BLaER1 treated with 17β-estradiol and CSF1 and Interleukin-3, amounts not matched to agents 10 nM and 100 nM (cell line): ENCODE measurements around the gene CLIC2.
"Not testable (repeated sequence)": the region's sequence is repeated elsewhere in the genome, so short reads cannot be mapped to it uniquely, and the experiment has no call there.

Experiments used
- H3K27ac ChIP-seq, 11 experiments: shearing (Covaris generic); formaldehyde crosslinking; 2 replicates each; pipeline ENCODE4 v1.8.1; 2022
- H3K27me3 ChIP-seq, 11 experiments: shearing (Covaris generic); formaldehyde crosslinking; 2 replicates each; pipeline ENCODE4 v1.8.1; 2022
- H3K36me3 ChIP-seq, 11 experiments: shearing (Covaris generic); formaldehyde crosslinking; 2 replicates each; pipeline ENCODE4 v1.8.1; 2022
- H3K4me1 ChIP-seq, 10 experiments: shearing (Covaris generic); formaldehyde crosslinking; 2 replicates each; pipeline ENCODE4 v1.8.1; 2022
- H3K4me2 ChIP-seq, 11 experiments: shearing (Covaris generic); formaldehyde crosslinking; 2 replicates each; pipeline ENCODE4 v1.8.1; 2022
- H3K4me3 ChIP-seq, 10 experiments: shearing (Covaris generic); formaldehyde crosslinking; 2 replicates each; pipeline ENCODE4 v1.8.1; 2022
- H3K9ac ChIP-seq, 11 experiments: shearing (Covaris generic); formaldehyde crosslinking; 2 replicates each; pipeline ENCODE4 v1.8.1; 2022
- H3K9me3 ChIP-seq, 11 experiments: shearing (Covaris generic); formaldehyde crosslinking; replicated peaks in 1 of 11; 2 replicates each; pipeline ENCODE4 v1.8.1; 2022
- H4K20me1 ChIP-seq, 11 experiments: shearing (Covaris generic); formaldehyde crosslinking; 2 replicates each; pipeline ENCODE4 v1.8.1; 2022
- Cebpa-rat ChIP-seq, 11 experiments: shearing (Covaris generic); IDR thresholded peaks; 2 replicates each; pipeline ENCODE4 v1.8.1; 2022

CLIC2 gene

DNA sequence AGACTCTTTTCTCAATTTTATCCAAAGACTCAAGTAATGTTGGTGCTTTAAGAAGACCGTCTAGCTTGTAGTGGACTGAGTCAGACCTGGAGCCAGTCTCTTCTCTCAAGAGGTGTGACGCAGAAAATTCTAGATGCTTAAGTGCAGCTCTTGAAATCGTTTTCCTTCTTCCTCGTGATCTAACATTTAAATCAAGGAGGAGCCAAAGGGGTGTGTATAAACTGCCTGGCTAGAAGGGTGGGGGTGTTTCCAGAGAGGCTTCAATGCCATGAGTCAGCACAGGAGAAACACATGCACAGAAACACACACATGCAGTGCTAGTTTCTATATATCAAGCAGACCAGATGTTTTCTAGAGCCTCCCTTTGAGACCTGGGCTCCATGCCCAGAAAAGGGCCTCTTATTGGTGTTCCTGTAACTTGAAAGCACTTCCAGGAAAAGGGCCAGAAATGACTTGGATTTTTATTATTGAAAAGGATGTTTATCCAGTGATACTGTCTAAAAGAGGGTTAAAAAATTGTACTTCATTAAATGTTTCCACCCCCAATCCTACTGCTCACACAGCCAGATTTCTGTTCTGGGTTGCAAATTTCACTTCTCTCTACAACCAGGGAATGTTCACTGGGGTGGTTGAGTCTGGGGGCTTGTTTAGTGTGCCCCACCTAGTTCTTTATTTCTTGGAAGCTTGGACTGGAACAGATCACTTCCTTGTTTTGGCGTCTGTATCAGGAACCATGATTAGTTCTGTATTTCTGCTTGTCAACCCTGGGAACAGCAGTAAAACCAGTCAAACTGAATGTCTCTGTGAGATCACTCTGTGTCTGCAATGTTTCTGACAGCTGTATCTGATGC, at the start of gene CLIC2:
CLIC2 (minus strand) TSS at position 129 of the 851 bp plus-strand sequence. CDS start 187 bp downstream, outside the sequence.
- peak within 1 kb of the TSS in 3 of 11 experiments; percentile 21 to 43 (median 26); a peak in 4 of 22 replicates for H3K27ac ChIP-seq
- H3K9ac ChIP-seq = peak within 1 kb of the TSS in 1 of 11 experiments; percentile 43; a peak in 2 of 22 replicates
- no peaks in the 10 kb centered on the region for H3K9me3 ChIP-seq
- peaks cover 0 to 21% (median 0%) of the 10 kb centered on the region in 10 experiments; a peak in 4 of 20 replicates for H3K4me1 ChIP-seq
- H3K4me2 ChIP-seq = peak within 1 kb of the TSS in 4 of 11 experiments; percentile 25 to 70 (median 46); a peak in 6 of 22 replicates
- TF ChIP-seq Cebpa-rat (IDR thresholded peaks at IDR 0.05) = no peak
- H3K4me3 ChIP-seq = peak within 1 kb of the TSS in 2 of 10 experiments; percentile 3 to 33; a peak in 1 of 20 replicates
- H4K20me1 ChIP-seq = no peaks in the 10 kb centered on the region; a peak in 1 of 22 replicates
- H3K27me3 ChIP-seq = peaks cover 2 to 54% (median 46%) of the 10 kb centered on the region in 11 experiments; a peak in 19 of 22 replicates
- H3K36me3 ChIP-seq = no peaks in the 10 kb centered on the region

DNA sequence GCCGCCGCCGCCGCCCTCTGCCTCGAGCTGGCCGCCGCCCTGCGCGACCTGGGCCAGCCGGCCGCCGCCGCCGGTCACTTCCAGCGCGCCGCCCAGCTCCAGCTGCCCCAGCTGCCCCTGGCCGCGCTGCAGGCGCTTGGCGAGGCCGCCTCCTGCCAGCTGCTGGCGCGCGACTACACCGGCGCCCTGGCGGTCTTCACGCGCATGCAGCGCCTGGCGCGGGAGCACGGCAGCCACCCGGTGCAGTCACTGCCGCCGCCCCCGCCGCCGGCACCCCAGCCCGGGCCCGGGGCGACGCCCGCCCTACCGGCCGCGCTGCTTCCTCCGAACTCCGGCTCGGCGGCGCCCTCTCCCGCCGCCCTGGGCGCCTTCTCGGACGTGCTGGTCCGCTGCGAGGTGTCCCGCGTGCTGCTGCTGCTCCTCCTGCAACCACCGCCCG, 48.1 kb upstream of the CLIC2 start:
- not testable (repeated sequence) for H3K4me2 ChIP-seq
- peaks cover 0 to 10% (median 6%) of the 10 kb centered on the region in 11 experiments; a peak in 7 of 22 replicates for H3K9me3 ChIP-seq

DNA sequence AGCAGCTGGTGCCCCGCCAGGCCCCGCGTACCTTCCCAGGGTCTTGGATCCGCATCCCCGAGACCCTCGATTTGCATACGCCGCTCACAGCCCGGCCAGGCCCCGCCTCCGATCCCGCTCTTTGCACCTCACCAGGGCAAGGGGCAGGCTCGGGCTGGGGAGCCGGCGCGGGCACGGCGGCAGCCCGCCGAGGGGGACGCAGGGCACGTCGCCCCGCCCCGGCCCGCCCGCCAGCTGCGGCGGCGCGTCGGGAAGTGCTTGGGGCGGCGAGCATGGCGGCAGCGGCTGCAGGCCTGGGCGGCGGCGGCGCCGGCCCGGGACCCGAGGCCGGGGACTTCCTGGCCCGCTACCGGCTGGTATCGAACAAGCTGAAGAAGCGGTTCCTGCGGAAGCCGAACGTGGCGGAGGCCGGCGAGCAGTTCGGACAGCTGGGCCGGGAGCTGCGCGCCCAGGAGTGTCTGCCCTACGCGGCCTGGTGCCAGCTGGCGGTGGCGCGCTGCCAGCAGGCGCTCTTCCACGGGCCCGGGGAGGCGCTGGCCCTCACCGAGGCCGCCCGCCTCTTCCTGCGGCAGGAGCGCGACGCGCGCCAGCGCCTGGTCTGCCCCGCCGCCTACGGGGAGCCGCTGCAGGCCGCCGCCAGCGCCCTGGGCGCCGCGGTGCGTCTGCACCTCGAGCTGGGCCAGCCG, 47.6 kb upstream of the CLIC2 start, which contains the start of gene F8A2:
F8A2 (plus strand) TSS at position 253 of the 686 bp plus-strand sequence; CDS start at position 273, 20 bp downstream.
- not testable (repeated sequence) for H3K4me1 ChIP-seq, H3K27me3 ChIP-seq, H4K20me1 ChIP-seq, H3K27ac ChIP-seq, H3K36me3 ChIP-seq, H3K4me3 ChIP-seq, H3K4me2 ChIP-seq, H3K9ac ChIP-seq, H3K9me3 ChIP-seq

More for the DNA sequence above, 48.1 kb upstream of the CLIC2 start:
- H3K4me1 ChIP-seq, H3K4me3 ChIP-seq, H3K36me3 ChIP-seq, H3K27ac ChIP-seq, H4K20me1 ChIP-seq, H3K27me3 ChIP-seq, H3K9ac ChIP-seq: not testable (repeated sequence)

DNA sequence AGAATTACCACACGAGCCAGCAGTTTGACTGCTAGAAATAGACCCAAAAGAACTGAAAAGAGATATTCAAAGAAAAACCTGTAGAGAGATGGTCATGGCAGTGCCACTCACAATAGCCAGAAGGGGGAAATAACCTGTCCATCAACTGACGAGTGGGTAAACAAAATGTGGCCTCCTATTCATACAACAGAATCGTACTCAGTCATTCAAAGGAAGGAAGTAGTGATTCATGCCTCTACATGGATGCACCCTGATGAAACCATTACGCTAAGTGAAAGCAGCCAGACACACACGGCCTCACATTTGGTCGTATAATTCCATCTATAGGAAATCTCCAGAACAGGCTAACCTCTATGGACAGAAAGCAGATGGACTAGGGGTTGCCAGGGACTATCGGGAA, 45.4 kb upstream of the CLIC2 start:
- not testable (repeated sequence) for H3K4me3 ChIP-seq, H3K36me3 ChIP-seq, H4K20me1 ChIP-seq, H3K4me1 ChIP-seq, H3K4me2 ChIP-seq, H3K27ac ChIP-seq, H3K9me3 ChIP-seq, H3K9ac ChIP-seq, H3K27me3 ChIP-seq

DNA sequence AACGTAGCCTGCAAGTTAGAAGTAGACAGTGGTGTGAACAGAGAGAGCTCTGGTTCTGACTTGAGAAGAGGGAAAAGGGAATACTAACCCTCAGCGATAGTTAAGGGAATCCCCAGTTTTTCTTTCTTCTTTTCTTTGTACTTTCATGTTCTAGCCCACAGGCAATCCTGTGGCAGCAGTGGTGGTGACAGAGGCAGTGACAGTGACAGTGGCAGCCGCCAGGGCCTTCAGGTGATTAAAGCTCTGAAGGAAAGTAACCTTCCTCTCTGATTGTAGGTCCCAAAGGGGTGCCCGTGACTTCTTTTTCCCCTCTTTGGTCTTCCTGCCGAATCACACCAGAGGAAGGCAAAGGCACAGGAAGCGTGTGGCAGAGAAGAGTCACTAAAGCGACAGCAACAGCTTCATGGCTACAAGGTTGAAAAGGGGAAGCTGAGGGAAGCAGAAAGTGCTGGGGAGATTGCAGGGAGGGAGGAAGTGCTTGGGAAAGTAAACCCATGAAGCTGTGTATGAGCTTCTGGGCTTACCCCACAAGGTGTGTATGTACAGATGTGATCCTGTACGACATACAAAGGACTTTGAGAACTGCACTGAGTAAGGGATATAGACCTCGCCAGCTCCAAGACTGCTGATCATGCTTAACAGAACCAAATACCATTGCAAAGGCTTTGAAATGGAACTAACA, 39.5 kb upstream of the CLIC2 start:
- H4K20me1 ChIP-seq, H3K9me3 ChIP-seq, H3K27me3 ChIP-seq: not testable (repeated sequence)

DNA sequence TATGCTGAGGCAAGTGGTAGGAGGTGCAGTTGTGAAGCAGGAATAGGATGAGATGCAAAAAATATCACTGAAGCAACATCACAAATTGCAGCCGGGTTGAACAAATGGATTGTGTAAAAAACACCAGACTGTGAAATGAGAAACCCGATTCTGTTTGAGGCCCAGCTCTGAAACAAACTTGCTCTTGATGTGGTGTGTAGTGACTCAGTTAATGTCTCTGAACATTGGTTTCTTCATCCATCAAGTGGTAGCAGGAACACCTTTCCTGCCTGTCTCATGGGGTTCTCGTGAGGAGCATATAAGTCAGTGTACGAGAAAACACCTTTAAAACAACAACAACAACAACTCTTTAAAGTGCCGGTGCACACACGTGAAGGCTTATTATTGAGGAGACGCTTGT, 29.3 kb upstream of the CLIC2 start:
- H3K9ac ChIP-seq, H3K9me3 ChIP-seq, H3K36me3 ChIP-seq: not testable (repeated sequence)

More for the DNA sequence above, 39.5 kb upstream of the CLIC2 start:
- not testable (repeated sequence) for H3K27ac ChIP-seq, H3K4me2 ChIP-seq, H3K4me3 ChIP-seq, H3K36me3 ChIP-seq, H3K9ac ChIP-seq, H3K4me1 ChIP-seq

DNA sequence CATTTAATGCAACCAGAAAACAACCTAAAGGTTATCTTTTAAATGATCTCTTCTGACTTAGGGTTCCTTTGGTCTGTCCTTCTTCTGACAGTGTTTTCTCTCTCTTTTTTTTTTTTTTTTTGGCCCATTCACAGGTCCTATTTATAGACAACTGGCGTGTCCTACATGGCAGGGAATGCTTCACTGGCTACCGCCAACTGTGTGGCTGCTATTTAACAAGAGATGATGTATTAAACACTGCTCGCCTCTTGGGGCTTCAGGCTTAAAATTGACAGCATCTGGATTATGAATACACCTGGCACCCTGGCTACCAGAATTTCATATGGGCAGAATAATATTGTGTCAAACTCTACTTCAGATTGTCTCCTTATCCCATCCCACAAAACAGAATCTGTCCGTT, 15.0 kb upstream of the CLIC2 start:
- not testable (repeated sequence) for H3K4me1 ChIP-seq, H3K4me3 ChIP-seq, H3K4me2 ChIP-seq, H3K9me3 ChIP-seq, H4K20me1 ChIP-seq, H3K9ac ChIP-seq, H3K36me3 ChIP-seq, H3K27me3 ChIP-seq, H3K27ac ChIP-seq

More for the DNA sequence above, 29.3 kb upstream of the CLIC2 start:
- H3K4me2 ChIP-seq, H4K20me1 ChIP-seq, H3K4me1 ChIP-seq, H3K27me3 ChIP-seq, H3K4me3 ChIP-seq, H3K27ac ChIP-seq: not testable (repeated sequence)

DNA sequence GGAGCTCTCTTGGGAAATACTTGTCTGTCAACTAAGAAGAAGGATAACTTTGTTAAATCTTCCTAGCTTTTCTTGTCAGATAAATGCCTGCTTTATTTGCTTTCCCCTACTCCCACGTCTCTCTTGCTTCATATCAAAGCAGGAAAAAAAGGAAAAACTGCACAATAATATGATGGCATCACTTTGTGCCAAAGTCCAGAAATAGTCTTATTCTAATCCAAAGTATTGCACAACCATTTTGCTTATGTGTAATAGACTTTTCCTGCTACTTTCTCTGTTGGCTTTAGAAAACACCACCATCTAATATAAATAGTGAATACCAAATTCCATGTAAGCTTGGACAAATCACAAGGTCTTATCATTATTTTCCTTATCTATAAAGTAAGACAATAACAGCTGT, 11.3 kb upstream of the CLIC2 start:
- H3K27me3 ChIP-seq, H4K20me1 ChIP-seq, H3K27ac ChIP-seq, H3K4me2 ChIP-seq, H3K9me3 ChIP-seq, H3K4me1 ChIP-seq, H3K9ac ChIP-seq, H3K4me3 ChIP-seq, H3K36me3 ChIP-seq: not testable (repeated sequence)

DNA sequence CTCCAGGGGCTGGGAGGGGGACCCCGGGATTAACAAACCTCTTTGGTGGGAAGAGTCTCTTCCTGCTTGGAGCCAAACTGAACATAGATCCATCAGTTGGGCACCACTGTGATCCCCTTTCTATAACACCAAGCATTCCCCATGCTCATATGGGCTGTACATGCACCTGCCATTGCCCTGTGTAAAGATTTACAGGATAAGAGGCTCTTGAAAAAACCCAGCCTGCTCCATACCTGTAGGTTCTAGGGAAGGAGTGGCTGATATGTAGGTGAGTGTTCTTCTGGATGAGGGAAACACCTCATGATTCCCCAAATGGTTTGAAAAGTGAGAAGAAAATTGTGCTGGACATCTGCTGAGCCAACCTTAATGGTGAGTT, 911 bp upstream of the CLIC2 start:
- H3K4me3 ChIP-seq = not testable (repeated sequence)

More for the DNA sequence above, 911 bp upstream of the CLIC2 start:
- H3K9me3 ChIP-seq, H3K27ac ChIP-seq, H3K36me3 ChIP-seq, H4K20me1 ChIP-seq, H3K9ac ChIP-seq: not testable (repeated sequence)
- Histone ChIP-seq H3K27me3 (peaks cover 0 to 50% (median 44%) of the 10 kb centered on the region in 11 experiments; a peak in 19 of 22 replicates), H3K4me2 (peak overlapping the region in 3 of 11 experiments; percentile 25 to 70 (median 61); a peak in 5 of 22 replicates), H3K4me1 (peaks cover 0 to 21% (median 0%) of the 10 kb centered on the region in 10 experiments; a peak in 4 of 20 replicates)
